ENCODE results near the gene TUBA1C.

Gene TUBA1C

GRCh38 chr12:49297695-49298060, 32.8 kb downstream of the TUBA1C start:
- Histone ChIP-seq H3K4me2 (ENCODE audit: low read depth, low read length) (peak overlapping the region; percentile 93; the same call in 1 of the 2 replicates), H3K4me3 (ENCODE audit: low read length) (no peak overlapping the region)

GRCh38 chr12:49298160-49298559, 33.3 kb downstream of the TUBA1C start:
- Histone ChIP-seq H3K27me3 (replicated peaks; ENCODE audit: insufficient read depth, low read length) (peaks cover 54% of the 10 kb centered on the region), H3K36me3 (replicated peaks; ENCODE audit: insufficient read depth, low read length) (no peaks in the 10 kb centered on the region), H3K9me2 (replicated peaks; ENCODE audit: insufficient read depth, low read length) (no peaks in the 10 kb centered on the region), H4K20me1 (ENCODE audit: insufficient read depth, low read length) (no peaks in the 10 kb centered on the region), H3F3A (ENCODE audit: insufficient read depth, low read length) (no peaks in the 10 kb centered on the region), H2AFZ (ENCODE audit: low read length) (no peak overlapping the region), H3K4me3 (ENCODE audit: low read length) (no peak overlapping the region), H3K4me1 (ENCODE audit: low read length) (peaks cover 7% of the 10 kb centered on the region; the same call in 1 of the 2 replicates), H3K4me2 (ENCODE audit: low read depth, low read length) (no peak overlapping the region), H3K9me3 (replicated peaks; ENCODE audit: insufficient read depth, low read length) (no peaks in the 10 kb centered on the region), H3K79me2 (ENCODE audit: low read length) (no peaks in the 10 kb centered on the region), H3K27ac (ENCODE audit: low read length) (no peak overlapping the region), H3K9ac (ENCODE audit: low read length) (no peak overlapping the region)
- TF ChIP-seq, protein P1, sequence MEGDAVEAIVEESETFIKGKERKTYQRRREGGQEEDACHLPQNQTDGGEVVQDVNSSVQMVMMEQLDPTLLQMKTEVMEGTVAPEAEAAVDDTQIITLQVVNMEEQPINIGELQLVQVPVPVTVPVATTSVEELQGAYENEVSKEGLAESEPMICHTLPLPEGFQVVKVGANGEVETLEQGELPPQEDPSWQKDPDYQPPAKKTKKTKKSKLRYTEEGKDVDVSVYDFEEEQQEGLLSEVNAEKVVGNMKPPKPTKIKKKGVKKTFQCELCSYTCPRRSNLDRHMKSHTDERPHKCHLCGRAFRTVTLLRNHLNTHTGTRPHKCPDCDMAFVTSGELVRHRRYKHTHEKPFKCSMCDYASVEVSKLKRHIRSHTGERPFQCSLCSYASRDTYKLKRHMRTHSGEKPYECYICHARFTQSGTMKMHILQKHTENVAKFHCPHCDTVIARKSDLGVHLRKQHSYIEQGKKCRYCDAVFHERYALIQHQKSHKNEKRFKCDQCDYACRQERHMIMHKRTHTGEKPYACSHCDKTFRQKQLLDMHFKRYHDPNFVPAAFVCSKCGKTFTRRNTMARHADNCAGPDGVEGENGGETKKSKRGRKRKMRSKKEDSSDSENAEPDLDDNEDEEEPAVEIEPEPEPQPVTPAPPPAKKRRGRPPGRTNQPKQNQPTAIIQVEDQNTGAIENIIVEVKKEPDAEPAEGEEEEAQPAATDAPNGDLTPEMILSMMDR (IDR thresholded peaks at IDR 0.05; ENCODE audit: low read length) = peak; percentile 22
- no peak for TF ChIP-seq EZH2phosphoT487 (IDR thresholded peaks at IDR 0.05; ENCODE audit: low read length)
- DNase-seq = no peak

More at GRCh38 chr12:49297695-49298060, 32.8 kb downstream of the TUBA1C start:
- DNase-seq = no peak
- Histone ChIP-seq H3K4me1 (ENCODE audit: low read length) (peaks cover 7% of the 10 kb centered on the region; the same call in 1 of the 2 replicates), H3K9ac (ENCODE audit: low read length) (no peak overlapping the region), H3K9me2 (replicated peaks; ENCODE audit: insufficient read depth, low read length) (no peaks in the 10 kb centered on the region), H2AFZ (ENCODE audit: low read length) (no peak overlapping the region), H3K79me2 (ENCODE audit: low read length) (no peaks in the 10 kb centered on the region), H3K27me3 (replicated peaks; ENCODE audit: insufficient read depth, low read length) (peaks cover 59% of the 10 kb centered on the region), H3K9me3 (replicated peaks; ENCODE audit: insufficient read depth, low read length) (no peaks in the 10 kb centered on the region), H3K36me3 (replicated peaks; ENCODE audit: insufficient read depth, low read length) (no peaks in the 10 kb centered on the region), H3K27ac (ENCODE audit: low read length) (no peak overlapping the region), H4K20me1 (ENCODE audit: insufficient read depth, low read length) (no peaks in the 10 kb centered on the region), H3F3A (ENCODE audit: insufficient read depth, low read length) (no peaks in the 10 kb centered on the region)
- no peak for TF ChIP-seq EZH2phosphoT487 (IDR thresholded peaks at IDR 0.05; ENCODE audit: low read length)
- TF ChIP-seq, protein P1 (IDR thresholded peaks at IDR 0.05; ENCODE audit: low read length) = no peak
- no peak for TF ChIP-seq EZH2 (optimal IDR thresholded peaks at IDR 0.05; ENCODE audit: low read depth, low read length)

GRCh38 chr12:49301760-49302159, 36.9 kb downstream of the TUBA1C start:
- Histone ChIP-seq H3K36me3 (replicated peaks; ENCODE audit: insufficient read depth, low read length) (no peaks in the 10 kb centered on the region), H3K79me2 (ENCODE audit: low read length) (no peaks in the 10 kb centered on the region), H2AFZ (ENCODE audit: low read length) (peak overlapping the region; percentile 56), H3F3A (ENCODE audit: insufficient read depth, low read length) (no peaks in the 10 kb centered on the region), H3K4me3 (ENCODE audit: low read length) (no peak overlapping the region), H4K20me1 (ENCODE audit: insufficient read depth, low read length) (no peaks in the 10 kb centered on the region), H3K9ac (ENCODE audit: low read length) (no peak overlapping the region), H3K9me3 (replicated peaks; ENCODE audit: insufficient read depth, low read length) (no peaks in the 10 kb centered on the region), H3K4me2 (ENCODE audit: low read depth, low read length) (no peak overlapping the region), H3K27me3 (replicated peaks; ENCODE audit: insufficient read depth, low read length) (peaks cover 18% of the 10 kb centered on the region), H3K27ac (ENCODE audit: low read length) (no peak overlapping the region), H3K4me1 (ENCODE audit: low read length) (peaks cover 5% of the 10 kb centered on the region; the same call in 1 of the 2 replicates), H3K9me2 (replicated peaks; ENCODE audit: insufficient read depth, low read length) (no peaks in the 10 kb centered on the region)
- no peak for DNase-seq
- no peak for TF ChIP-seq EZH2 (optimal IDR thresholded peaks at IDR 0.05; ENCODE audit: low read depth, low read length)
- TF ChIP-seq EZH2phosphoT487 (IDR thresholded peaks at IDR 0.05; ENCODE audit: low read length) = no peak
- TF ChIP-seq, protein P1 (IDR thresholded peaks at IDR 0.05; ENCODE audit: low read length) = no peak
